Stimulated activated naive CD4-positive, alpha-beta T cell (primary cell): ENCODE results near the gene MYO18B.
"Not testable (repeated sequence)": the region's sequence is repeated elsewhere in the genome, so short reads cannot be mapped to it uniquely, and the experiment has no call there.

Experiments
- DNase-seq, 6 experiments: peaks; one replicate each; lab custom pipeline; 2025; lab: John Stamatoyannopoulos, UW

MYO18B gene

DNA sequence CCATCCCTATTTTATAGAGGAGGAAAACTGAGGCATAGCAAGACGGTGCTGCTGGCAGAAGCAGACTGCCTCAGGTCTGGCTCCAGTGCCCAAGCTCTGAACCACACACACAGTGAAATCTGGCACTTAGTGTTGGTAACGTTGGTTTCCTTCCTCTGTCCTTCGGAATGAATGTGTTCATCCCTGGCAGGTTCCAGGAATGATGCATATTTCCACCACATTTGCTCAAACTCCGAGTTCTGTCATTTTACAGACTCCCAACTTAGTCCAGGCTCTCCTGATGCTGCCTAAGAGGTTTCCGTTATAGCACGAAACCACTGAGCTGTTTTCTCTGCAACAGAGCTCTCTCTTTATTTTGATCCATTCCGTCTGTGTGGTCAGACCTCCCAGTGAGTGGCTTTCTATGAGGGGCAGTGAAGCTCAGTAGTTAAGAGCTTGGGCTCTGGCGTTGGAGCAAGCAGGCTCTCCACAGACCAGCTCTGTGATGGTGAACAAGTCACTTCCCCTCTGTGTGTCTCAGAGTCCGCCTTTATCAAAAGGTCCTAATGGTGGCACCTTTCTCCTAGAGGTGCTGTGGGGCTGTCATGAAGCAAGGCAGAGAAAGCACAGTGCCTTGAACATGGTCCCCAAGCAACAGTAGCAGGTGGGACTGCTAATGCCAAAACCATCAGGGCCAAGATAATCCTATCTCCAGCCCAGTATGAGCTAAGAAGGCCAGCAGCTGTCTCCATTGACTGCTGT, 200.3 kb downstream of the MYO18B start:
- DNase-seq: no peak

DNA sequence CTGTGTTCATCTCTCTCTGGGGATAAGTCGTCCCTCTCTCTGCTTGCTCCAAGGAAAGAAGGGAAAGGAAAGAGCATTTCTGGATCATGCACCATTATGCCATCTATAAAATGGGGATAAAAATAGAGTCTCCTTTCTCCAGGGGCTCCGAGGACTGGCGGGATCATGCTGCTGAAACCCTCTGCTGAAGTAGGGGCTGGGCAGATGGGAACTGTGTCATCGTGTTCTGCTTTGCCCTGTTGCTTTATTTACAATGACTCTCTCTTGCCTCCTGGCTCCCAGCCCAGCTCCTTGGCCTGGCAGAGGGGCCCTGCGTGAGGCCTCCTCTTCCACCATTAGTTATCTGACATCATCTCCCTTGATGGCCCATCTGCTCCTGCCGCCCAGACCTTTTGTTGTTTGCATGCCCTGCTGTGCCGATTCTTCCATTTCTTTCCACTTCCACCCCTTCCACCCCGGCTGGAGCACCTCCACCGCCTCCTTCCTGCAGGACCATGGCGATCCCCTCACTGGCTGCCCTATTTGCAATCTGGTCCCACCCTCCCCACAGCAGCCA, 200.9 kb downstream of the MYO18B start:
- no peak for DNase-seq

DNA sequence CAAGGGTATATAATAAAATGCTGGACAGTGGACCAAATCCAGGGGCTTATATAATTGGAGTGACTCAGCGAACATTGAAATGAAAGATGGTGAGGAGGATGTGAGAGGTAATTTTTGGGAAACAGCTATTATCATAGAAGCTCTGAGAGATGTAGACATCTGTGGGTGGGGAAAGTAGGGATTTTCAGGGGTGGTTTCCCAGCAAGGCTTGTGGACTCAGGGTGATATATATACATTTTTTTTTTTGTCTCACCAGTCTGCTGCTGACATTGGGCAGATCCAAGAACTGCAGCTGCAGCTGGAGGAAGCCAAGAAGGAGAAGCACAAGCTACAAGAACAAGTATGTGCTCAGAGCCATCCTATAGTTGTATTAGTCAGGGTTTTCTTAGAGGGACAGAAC, 208.1 kb downstream of the MYO18B start:
- no peak for DNase-seq

DNA sequence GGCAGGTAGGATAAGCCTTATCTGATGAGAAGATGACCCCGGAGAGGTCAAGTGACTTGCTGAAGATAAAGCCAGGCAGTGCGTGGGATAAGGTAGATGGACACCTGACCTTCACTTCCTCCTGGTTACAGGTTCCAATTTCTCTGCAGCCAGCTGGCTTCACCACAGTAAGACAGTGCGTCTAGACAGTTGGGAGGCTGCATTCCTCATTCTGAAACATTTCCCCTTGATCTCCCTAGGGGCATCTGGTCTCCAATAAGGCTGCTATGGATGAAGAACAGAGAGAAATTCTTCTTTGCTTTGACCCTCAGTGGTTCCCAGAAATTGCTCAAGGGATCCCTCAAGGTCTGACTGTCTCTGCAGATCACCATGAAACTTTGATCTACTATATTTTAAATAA, 211.3 kb downstream of the MYO18B start:
- no peak for DNase-seq

DNA sequence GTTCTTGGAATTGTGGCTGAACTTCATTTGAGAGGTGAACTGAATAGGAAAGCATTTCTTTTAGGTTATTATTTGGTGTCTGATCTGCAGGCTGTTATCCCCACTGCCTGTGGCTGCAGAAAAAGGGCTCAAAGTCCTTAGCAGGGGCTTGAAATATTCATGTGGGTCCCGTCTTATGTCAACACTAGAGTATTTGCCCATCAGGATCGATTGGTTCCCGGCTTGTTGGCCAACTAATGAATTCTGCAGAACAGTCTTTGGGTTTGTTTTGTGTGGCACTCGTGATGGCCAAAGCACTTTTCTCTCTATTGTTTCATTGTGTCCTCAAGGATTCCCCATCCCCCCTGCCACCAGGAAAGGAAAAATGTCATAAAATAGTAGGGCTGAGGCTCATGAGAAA, 211.9 kb downstream of the MYO18B start:
- no peak for DNase-seq

DNA sequence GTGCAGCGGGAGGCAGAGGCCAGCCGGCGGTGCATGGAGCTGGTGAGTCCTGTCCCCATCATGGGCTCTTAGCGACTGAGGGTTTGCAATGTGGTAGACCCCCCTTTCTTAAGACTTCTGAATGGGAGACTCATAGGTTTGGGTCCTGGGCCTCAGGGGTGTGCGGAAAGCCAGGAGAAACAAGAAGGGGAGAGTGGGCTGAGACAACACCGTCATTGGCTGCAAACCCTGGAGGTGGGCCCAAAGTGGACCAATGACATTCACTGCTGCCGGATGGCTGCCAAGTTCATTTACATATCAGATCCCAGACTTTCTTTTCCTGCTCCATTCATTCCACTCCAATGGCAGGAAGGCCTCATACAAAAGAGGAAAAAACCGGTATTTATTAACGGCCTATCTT, 213.3 kb downstream of the MYO18B start:
- DNase-seq: no peak

DNA sequence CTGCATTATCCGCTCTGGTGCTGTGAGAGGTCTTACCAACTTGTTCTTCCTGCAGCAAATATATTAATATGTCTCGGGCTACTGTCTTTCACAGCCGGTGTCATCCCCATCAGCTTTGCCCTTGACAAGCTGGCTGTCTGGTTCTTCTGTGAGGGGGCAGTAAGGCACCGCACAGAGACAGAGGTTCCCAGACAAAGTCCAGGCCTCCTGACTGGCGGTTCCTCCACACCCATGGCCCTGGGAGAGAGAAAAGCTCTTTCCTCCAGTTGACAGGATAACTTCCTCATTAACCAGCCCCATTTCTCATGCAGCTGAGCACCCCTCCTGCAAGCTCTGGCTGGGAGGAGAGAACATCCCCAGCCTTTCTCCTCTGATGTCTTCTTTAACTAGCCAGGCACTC, 214.8 kb downstream of the MYO18B start:
- DNase-seq: no peak

DNA sequence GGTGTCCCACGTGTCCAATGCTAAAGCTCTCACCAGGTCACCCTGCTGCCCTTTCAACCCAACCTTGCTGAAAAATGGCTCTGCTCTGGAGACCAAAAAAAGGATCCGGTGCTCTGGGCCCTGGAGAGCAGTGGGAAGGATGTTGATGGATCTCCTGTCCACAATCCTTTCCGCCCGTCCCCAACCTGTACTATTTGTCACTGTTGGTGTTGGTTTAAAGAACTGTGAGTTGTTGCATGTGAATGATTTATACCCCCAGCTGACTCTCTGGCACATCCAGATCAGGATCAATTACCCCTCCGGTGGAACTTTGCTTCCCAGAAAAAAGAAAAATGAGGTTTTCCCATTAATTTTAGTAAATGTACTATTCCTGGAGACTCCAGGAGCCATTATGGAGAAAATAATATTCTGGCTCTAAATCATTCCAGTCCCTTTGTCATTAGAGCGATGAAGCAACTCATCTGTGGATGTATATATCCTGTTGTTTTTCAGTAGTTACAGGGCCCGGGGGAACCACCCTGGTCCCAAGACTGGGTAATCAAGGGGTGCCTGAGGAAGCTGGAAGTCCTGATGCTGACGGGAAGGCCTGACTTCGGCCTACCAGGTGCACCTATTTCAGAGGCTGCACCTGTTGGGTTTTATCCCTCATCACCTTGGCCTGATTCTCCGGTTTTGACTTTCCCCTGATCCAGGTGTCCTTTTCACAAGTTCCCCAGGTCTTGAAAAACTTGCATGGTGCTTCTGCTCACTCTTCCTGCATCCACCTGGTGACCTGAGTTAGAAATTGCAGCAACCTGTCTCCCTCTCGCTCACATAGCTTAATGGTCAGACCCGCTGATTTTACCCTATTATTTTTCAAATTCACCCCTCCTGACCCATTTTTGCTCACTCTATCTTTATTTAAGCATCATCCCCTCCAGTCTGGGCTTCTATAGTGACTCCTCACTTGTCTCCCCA, 218.1 kb downstream of the MYO18B start:
- DNase-seq: no peak

DNA sequence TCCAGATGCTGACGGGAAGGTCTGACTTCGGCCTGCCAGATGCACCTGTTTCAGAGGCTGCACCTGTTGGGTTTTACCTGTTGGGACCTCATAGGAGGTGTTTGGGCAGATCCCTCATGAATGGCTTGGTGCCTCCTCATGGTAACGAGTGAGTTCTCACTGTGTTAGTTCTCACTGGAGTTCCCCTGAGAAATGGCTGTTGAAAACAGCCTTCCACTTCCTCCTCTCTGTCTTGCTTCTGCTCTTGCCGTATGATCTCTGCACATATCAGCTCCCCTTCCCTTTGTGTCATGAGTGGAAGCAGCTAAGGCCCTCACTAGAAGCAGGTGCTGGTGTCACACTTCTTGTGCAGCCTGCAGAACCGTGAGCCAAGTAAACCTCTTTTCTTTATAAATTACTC, 219.7 kb downstream of the MYO18B start:
- no peak for DNase-seq

DNA sequence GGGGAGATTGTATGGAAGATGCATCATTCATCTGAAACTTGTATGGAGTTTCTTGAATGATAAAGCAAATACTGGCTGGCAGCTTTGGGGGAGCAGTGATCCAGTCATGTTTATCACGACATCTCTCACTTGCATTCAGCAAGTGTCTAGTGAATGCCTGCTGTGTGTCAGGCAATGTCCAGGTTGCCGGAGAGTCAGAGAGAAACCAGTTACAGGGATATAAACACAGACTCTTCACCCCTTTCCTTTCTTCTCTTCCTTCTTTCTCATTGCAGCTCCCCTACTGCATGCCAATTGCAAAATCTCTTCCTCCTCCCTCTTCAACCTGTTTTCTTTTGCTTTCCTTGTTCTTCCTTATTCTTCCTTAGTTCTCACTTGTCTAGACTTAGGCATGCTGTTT, 220.7 kb downstream of the MYO18B start:
- no peak for DNase-seq

DNA sequence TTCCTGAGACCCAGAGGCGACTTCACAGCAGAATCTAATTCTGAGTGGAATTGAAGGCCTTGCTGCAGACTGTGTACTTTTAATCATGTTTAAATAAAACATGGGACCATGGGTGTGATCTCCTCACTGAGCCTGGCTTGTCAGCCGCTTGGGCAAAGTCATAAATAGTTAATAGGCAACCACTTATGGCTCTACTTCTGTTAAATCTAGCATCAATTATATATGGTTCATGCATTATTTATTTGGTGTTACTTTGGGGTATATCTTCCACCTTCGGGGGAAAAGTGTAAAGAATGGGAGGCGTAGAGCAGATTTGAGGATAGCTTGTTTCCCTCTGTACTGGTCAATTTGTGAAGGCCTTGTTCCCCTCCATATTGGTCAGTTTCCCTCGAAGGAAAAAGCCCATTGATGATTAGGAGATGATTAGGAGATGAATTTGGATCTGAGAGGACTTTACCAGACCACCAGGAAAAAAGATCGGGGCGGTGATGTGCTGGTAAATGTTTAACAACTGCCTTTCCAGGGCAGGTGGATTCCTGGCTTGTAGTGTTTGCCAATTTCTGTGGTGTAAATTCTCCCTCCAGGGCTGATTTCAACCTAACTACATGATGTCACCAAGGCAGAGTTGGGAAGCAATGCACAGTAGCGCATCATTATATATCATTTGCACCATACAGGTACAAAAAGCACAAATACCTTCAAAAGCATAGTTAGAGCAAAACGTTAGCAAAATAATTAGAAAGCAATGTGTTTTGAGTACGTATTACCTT, 223.2 kb downstream of the MYO18B start:
- DNase-seq: no peak

DNA sequence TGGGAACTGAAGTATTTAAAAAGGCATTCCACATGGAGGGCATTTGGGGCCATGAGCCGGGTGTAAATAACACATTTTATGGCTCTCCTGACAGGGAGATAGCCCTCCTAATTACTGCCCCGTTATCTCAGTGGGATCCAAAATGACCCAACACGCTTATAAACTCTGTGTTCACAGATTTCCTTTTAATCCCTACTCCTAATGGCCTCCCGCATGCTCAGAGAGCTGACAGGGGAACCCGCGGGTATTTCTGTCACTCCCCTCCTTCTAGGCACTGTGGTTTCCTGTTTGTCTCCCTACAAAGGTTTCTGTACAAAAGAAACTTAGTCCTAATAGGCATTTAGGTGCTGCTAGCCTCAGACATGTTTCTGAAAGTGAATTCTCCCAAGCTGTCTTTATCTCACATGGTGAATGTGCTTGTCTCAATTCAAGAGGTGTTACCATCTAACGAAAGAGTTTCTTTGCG, 224.5 kb downstream of the MYO18B start:
- no peak for DNase-seq

DNA sequence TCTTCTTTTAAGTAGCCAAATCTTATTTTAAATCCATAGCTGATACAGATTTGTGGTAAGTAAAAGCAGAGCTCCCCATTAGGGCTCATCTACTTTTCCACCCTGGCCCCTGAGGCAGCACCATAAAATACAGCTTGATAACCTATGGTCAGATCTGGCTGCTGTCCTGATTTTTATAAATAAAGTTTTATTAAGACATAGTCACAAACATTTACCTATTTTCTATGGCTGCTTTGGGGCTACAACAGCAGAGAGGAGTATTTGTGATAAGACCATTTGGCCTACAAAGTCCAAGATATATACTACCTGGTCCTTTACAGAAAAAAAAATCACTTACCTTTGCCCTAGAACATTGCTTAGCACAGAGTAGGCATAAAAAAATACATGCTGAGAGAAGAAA, 227.3 kb downstream of the MYO18B start:
- no peak for DNase-seq

DNA sequence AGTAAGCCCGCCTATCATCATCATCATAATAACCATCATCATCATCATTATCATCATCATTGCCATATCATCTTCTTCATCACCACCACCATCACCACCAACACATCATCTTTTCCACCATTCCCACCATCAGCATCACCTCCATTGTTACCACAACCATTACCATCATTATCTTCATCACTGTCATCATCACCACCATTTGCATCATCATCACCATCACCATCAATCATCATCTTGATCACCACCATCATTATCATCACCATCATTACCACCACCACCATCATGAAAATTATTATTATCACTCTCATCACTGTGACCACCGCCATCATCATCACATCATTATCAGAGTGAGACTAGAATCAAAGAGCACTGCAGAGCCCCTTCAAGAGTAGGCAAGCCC, 227.9 kb downstream of the MYO18B start:
- DNase-seq: no peak

DNA sequence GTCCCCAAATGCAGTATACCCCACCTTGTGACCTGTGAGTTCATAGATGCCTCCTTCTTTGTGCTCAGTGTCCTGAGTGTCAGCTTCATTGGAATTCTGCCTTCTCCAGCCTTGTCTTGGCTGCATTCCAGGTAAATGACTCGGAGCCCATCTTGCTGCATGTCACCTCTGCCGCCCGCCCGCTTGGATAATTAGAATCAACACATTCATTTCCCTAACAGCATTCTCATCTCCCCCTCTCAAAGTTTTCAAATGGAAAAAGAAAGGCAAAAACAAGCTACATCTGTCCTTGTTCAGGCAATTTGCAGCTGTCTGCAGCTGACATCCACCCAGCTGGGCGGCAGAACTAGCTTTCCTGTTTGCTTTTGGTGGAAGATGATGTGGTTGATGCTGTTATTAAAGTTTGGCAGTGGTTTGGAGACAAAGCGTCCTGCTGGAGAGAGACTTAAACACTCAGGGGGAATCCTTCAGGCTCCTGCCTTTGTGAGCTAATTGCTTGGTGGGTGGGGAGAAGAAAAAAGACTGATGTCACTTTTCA, 228.5 kb downstream of the MYO18B start:
- no peak for DNase-seq

DNA sequence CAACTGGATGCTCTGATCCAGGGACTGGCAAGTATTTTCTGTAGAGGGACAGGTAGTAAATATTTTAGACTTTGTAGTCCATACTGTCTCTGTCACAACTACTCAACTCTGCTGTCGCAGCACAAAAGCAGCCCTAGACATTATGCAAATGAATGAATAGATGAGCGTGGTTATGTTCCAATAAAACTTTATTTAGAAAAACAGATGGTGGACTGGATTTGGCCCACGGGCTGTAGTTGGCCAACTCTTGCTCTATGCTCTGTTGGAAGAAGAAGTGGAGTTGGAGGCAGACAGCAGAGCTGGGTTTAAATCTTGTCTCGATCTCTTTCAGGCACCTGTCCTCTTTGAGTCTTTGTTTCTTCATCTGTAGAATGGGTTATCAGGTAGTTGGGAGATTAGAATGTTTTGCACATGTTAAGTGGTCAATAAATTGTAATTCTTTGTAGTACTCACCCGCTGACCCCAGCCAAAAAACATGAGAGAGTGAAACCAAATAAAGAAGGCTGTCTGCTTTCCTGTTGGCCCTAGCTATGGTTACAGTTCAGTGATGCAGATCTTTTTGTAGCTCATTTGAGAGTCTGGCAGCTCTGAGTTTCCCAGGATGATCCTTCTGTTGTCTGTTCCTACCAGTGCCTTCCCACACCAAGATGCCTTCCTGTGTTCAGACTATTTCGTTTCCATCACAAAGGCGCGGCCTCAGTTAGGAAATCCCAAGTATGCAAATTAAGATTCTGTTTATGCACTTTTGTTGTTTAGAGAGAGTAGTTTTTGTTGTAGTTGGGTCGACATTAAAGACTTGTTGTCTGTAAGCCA, 229.2 kb downstream of the MYO18B start:
- DNase-seq: no peak

DNA sequence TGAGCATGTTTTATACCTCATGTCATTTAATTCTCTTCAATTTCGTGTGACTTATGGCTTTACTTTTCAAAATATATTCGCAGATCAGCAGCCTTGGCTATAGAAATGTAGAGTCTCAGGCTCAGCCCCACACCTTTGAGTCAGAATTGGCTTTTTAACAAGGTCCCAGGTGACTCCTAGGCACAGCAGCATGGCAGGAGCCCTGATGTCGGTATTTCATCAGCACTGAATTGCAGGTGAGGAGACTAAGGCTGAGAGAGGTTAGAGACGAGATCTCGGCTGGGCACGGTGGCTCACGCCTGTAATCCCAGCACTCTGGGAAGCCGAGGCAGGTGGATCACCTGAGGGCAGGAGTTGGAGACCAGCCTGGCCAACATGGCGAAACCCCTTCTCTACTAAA, 230.4 kb downstream of the MYO18B start:
- DNase-seq: no peak

DNA sequence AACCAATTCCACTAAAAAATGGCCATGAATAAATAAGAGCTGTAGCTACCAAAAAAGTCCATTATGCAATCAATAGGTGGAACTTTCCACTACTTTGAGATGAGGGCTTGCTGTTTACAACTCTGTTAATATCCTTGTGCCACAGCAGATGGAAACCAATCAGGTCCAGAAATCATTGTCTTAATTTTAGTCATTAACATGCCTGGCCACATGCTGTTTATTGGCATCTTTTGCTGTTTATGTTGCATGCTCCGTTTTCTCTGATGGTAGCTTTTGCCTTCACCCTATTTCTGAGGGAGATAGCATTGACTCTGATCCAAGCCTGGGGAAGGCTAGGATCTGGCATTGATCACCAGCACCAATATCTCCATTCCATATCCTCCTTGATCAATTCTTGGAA, 234.4 kb downstream of the MYO18B start:
- no peak for DNase-seq

DNA sequence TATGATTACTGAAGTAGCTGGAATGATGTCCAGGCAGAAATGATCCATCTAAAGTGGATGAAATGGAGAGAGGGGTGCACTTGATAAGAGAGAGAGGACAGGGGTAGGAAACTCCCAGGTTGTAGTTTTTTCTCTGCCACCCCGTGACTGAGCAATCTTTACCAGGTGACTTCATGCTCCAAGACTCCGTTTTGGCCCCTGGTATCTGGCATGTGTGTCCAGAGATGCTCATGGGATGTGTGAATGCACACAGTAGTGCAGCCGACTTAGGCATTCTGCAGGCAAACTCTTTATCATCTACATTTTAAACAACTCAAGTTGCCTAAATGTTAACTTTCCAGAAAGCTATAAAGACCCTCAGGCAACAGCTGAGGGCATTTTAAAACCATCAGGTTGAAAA, 238.0 kb downstream of the MYO18B start:
- DNase-seq: no peak

DNA sequence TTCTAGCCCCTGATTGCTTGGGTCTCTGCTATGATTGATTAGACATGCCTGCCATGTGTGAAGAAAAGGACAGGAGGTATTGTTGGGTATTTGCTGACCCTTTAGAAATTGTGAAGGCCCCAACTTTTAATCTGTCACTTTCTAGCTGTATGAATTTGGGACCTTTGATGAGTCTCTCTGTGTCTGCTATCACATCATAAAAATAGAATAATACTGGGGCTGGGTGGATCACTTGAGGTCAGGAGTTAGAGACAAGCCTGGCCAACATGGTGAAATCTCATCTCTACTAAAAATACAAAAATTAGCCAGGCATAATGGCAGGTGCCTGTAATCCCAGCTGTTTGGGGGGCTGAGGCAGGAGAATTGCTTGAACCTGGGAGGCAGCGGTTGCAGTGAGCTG, 242.9 kb downstream of the MYO18B start:
- DNase-seq: not testable (repeated sequence)

DNA sequence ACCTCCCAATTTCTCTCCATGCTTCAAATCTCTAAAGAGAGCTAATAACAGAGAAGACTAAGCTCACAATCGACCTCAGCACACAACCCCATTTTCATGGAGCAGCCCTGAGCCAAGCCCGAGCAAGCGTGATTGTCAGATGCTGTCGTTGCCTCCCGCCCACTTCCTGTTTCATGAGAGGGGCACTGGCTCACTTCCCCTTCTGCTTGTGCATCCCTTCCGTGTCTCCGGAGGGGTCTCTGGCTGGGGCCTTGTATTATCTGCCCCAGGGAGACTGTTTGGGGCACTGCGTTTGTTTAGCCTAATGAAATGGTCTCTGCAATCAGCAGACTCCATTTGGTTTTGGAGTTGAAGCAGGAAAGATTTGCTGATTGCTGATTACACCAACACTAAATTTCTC, 246.0 kb downstream of the MYO18B start:
- no peak for DNase-seq
